CD4-positive, alpha-beta T cell treated with Interleukin-17A for 1 hour (primary cell): ENCODE data around the gene DDX1.
"Not testable (repeated sequence)": the region's sequence is repeated elsewhere in the genome, so short reads cannot be mapped to it uniquely, and the experiment has no call there.

Experiments used
- DNase-seq: peaks from one replicate; pipeline ENCODE4 v3.0.0-alpha.2; 2020

Gene DDX1

DNA sequence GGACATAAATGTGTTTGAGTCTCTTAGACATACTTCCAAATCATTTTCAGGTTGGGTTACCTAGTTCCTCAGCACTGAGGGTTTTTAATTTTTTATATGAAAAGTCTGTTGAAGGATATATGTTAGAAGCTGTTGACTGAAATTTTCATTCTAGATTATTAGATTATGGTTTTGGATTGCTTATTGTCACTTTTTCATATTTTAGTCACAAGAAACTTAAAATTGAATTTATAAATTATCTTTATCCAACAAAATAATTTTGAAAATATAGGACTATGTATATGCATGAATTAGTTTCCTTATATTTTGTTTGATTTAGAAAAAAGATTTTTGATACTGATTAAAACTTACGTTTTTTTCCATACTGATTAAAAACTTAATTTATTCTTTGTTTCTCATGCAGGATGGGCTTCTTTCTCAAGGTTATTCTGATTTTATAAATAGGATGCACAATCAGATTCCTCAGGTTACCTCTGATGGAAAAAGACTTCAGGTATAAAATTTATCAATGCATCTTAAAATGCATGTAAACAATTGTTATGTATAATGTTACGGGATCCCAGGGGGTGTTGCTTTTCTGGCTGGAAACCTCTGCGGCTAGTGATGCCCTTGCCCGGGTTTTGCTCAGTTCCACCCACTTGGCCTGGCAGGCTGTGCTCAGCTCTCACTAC is 26.2 kb downstream of the DDX1 start:
- DNase-seq, result no peak

DNA sequence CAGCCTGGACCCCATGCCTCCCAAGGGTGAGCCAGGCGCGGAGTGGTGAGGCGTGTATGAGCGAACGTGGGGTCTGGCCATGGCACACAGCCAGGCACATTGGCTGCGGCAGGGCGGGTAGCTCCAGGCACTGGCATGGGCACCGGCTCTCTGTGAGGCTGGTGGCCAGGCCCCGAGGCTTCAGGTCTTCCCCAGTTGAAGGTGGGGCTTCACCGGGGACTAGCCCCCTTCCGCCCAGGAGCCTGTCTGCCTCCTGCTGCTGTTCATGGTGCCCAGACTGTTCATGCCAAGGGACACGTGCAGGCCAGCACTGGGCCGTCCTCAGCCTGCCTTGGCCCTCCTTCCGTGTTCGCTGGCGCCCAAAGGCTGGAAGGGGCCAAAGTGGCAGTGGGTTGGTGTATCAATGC is 26.8 kb downstream of the DDX1 start:
- no peak for DNase-seq

DNA sequence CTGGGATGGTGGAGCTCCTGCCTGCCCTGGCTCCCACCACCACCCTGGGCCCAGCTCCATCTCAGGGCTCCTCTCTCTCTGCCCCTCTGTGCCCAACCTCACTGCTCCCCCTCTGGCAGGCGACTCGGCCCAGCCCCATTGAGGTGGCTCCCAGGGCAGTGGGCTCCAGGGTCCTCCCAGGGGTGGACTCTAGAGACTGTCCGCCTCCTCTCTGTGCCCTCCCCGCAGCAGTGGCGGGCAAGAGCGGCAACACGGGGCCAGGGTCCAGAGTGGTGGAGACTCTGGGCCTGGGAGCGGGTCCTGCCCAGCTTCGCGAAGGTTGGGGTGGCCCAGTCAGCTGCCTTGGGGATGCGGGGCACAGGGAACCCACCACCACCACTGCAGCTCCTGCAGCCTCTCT is 27.4 kb downstream of the DDX1 start:
- no peak for DNase-seq

DNA sequence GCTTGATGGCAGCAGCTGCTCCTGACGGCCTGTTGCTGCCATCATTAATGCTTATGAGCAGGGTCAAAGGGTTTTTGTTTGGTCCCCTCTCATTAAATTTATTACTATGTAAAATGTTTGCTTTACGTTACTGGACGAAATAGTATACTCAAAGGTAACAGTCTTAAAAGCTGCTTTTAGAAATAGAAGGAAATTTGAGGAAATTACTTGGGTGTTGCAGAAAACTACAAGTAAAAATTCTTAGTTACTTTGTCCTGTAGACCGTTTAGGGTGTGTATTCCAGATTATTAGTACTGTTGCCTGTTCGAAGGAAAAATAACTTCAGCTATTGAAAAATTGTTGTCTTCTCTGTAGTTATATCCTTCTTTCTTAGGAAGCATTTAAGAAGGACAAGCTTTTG is 27.8 kb downstream of the DDX1 start:
- no peak for DNase-seq

DNA sequence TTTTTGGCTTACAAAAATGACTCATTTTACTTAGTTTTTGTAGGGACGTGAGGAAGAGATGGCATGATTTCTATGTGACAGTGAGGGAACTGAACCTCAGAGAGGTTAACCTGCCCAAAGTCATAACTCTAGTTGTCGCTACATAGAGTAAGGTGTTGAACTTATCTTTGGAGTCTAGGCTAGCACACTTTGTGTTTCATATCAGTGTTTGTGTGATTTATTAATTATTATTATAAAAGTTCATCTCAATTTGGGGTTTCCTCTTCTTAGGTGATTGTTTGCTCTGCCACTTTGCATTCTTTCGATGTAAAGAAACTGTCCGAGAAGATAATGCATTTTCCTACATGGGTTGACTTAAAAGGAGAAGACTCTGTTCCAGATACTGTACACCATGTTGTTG is 28.3 kb downstream of the DDX1 start:
- DNase-seq, result no peak

DNA sequence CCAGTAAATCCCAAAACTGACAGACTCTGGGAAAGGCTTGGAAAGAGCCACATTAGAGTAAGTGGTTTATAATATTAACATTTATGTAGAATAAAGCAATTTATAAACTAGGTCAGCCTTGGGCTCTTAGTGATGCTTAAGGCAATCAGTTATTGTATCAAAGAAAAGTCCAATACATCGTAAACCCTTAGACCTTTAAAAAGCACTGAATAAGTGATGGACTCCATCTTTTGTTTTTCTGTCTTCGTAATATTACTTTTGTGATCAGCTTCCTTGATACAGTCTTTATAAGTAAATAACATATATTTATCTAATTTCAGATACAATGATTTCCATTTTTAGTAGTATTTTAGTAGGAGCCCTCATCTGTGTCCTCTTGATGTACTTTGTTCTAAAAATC is 28.7 kb downstream of the DDX1 start:
- DNase-seq, result no peak

DNA sequence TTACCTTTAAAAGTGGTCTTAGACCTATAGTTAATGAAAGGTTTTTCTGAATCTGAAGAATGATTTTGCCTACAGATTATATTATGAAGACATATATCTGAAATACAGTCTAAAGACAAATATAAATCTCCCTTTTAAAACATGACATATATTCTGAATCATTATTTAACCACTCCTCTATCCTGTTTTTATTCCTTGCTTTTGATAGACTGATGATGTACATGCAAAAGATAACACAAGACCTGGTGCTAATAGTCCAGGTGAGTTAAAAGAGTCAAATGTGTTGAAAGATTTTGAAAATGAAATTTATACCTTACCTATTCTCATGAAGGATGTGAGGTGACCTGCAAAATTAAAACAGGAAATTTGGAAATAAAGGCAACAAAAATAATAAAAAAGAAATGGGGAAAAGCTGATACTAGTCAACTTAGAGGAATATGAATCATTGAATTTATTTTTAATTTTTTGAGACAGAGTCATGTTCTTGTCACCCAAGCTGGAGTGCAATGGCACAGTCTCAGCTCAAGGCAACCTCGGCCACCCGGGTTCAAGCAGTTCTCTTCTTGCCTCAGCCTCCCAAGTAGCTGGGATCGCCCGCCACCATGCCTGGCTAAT is 29.3 kb downstream of the DDX1 start:
- no peak for DNase-seq

DNA sequence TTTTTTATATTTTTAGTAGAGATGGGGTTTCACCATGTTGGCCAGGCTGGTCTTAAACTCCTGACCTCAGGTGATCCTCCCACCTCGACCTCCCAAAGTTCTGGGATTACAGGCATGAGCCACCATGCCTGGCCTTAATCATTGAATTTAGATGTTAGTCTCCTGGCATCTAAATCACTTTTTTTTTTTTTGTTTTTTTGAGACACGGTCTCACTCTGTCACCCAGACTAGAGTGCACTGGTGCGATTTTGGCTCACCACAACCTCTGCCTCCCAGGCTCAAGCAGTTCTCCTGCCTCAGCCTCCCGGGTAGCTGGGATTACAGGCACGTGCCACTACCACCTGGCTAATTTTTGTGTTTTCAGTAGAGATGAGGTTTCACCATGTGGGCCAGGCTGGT is 29.8 kb downstream of the DDX1 start:
- DNase-seq, result not testable (repeated sequence)

DNA sequence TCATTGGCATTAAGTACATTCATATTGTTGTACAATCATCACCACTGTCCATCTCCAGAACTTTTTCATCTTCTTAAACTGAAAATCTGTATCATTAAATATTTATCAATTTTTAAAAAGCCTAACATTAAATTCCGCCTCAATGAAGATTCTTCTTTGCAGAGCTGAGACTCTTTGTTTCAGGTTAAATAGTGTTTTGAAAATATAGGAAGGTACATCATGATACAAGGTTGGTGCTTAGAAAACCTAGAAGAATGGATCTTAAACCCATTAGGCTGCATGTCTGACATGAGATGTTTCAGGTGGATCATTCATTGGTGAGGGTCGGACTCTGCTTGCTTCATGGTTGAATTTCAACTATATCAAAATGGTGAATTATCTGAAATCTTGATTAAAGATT is 30.5 kb downstream of the DDX1 start:
- DNase-seq, result no peak

DNA sequence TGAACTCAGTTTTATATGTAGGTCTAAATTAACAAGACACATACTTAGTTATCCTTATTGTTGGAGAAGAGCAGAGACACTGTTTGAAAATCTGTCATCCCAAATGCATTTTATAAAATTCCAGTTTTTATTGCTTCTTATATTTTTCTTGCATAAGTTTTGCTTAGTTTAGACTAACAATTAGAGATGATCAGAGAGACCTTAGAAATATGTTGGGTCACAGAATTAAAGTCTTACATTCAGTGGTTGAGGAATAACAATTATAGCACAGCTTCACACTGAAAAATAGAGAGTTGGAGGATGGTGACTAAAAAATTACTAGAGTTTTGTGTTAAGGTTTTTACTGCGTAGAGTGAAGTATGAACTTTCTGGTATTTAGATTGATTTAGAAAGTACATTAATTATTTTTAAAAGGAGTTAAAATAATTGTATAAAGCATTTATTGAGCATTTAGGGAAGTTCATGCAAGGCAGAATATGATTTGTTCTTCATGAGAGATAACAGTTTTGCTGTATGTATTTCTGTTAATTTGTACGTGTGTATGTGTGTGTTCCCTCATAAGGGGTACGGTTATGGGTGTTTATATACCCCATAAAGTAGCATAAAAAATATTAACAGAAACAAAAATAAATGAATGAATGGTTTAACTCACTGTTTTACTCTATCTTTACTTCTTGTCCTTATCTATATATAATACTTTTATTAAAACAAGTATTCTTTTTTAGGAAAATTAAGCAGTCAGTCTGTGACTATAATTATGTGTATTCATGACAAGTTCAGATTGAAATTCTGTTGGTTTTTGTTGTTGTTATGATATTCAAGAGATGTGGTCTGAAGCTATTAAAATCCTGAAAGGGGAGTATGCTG is 31.2 kb downstream of the DDX1 start:
- no peak for DNase-seq

DNA sequence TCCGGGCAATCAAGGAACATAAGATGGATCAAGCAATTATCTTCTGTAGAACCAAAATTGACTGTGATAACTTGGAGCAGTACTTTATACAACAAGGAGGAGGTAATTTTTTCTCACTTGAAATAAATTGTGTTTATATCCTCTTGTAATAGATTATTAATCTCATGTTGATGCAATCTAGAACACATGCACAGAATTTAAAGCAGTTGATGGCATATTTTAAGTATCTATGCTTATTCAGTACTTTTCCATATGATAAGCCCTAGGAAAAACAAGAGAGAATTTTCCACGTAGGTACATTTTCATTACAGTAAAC is 31.8 kb downstream of the DDX1 start:
- no peak for DNase-seq

DNA sequence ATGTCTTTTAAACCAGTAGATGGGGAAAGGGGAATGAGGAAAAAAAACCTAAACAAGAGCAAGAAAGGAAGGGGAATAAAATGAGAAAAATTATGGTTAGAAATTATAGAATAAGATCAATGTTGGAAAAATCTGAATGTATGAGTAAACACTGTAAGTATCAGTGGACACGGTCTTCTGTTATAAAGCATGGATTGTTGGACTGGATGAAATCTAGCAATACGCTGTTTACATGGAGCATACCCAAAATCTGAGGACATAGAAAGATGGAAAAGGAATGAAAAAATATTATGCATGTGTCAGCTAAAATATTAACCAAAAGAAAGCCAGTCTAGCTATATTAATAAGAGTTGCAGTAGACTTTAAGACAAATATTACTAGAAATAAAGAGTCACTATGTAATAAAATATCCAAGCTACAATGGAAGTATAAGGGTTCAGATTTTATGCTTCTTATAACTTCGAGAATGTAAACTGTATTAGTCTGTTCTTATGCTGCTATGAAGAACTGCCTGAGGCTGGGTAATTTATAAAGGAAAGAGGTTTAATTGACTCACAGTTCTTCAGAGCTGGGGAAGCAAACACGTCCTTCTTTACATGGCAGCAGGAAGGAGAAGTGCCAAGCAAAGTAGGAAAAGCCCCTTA is 32.4 kb downstream of the DDX1 start:
- no peak for DNase-seq

DNA sequence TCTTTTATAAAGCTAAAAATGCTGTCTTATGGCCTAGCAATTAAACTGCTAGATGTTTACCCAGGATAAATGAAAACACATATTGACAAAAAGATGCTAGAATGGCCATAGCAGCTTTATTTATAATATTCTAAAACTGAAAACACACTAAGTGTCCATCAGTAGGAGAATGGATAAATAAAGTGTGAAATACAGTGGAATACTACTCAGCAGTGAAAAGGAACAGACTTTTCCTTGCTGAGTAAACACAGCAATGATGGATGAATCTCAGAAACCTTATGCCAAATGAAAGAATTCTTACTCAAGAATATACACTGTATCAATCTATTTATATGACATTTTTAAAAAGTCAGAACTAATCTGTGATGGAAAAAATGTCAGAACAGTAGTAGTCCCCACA is 33.2 kb downstream of the DDX1 start:
- no peak for DNase-seq

DNA sequence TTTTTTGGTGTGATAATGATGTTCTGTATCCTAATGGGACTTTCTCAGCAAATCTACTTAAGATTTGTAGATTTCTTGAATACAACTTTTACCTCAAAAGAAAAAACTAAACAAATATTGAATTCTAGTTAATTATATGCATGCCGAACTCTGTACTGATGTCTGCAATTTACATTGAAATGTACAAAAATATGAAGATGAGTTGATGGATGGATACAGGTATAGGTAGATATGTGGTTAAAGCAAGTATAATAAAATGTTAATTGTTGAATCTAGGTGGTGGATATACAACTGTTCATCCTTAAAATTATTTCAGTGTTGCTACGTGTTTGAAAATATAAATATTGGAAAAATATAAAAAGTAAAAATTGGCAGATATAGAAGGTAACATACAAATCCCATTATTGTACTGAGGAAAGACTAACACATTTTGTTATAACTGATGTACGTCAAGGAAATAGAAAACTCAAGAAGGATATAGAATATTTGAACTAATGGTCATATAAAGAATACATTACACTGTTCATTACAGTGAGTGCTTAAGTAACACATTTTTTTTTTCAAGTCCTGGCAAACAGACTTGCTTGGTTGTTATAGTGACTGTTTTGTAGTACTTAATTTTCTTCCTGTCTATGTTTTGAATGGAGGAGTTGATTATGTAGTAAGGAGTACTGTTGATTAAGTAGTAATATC is 33.8 kb downstream of the DDX1 start:
- DNase-seq, result no peak

DNA sequence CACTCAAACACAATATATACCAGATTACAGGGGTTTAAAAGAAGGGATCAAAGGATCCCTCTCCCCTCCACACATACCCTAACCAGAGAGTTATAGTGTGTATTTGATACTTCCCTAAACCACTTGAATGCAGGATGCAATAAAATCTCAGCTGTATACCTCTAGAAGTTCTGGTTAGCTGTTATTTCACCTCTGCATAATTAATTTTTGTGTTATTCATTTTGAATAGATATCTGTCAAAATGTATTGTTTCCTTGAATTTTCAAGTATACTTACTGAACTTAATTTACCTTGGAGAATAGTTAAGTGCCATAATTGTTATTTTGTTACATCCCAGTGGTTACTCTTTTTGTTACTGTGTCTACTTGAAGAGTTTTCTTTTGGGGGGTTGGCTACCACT is 34.5 kb downstream of the DDX1 start:
- DNase-seq, result no peak

DNA sequence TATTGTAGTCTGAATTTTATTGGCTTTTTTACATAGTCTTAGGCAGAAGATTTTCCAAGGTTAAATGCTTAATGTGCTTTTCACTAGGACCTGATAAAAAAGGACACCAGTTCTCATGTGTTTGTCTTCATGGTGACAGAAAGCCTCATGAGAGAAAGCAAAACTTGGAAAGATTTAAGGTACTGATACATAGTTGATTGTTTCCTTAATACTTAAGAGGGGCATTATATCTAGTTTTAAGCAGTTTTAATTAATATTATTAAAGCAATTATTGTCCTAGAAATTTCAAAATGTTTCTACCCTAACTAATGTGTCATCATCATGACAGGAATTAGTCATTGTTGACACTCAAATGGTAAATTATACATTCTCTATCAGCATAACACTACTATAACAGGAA is 35.3 kb downstream of the DDX1 start:
- DNase-seq, result no peak

DNA sequence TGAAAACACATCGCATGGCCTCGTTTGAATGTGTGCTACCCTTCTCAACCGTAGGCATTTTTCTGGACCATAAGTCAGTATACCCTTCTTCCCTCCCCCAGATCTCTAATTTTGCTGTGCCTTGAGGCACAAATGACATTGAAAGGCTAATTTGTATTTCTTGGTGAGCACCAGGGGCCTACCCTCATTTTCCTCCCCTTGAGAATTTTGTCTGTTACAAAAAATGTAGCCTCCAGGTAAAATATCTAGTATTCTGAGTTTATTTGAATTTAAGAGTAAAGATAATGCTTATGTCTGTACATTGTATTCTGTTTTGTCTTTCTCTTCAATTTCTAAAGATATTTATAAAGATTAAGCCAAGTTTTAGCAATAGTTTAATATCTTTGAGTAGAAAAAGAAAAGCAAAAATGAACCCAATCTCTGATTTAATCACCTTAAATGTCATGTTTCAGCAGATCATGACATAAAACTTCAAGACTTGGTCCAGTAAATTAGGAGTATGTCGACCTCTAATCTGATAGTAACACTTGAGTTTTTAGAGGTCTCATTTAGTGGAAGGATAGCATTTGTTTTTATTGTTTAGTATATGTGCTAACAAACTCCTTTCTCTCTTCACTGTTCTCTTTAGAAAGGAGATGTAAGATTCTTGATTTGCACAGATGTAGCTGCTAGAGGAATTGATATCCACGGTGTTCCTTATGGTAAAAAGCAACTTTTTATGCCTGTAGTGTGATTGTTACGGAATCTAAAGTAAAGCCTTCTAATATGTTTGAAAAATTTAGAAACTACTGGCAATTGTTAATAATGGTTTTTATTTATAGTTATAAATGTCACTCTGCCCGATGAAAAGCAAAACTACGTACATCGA is 36.4 kb downstream of the DDX1 start:
- DNase-seq, result no peak

DNA sequence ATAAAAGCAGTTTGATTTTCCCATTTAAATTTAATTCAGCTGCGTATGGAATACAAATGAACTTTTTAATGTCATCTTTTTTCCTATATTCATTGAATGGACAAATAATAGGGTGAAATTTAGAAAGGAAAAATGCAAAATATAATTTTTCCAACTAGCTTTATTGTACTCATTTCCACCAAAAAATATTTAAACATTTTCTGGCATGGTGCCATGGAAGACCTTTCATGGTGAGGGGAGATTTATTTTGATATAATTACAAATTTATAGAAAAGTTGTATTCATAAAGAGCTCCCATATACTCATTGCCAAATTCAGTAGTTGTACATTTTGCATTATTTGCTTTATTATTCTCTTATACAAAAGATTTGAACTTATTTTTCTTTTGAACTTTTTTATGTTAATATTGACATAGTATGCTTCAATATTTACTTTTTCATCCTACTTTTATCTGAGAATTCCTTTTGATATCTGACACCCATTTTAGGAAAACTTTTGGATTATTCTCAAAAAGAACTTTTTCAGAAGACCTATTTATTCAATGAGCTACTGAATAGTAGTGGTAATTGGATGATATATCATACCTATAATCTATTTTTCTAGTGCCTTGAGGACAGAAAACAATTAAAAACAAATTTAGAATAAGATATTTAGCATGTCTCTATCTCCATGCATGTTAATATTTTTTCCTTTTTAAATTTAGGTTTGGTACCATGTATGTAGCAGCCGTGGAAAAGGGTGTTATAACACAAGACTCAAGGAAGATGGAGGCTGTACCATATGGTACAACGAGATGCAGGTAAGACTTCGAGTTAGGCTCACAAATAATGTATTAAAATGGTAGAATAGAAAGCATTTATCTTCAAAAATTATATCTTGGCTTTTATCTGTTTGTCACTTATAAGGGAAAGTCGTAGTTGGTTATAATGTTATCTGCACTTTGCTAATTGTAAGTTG is 37.5 kb downstream of the DDX1 start:
- DNase-seq, result no peak

DNA sequence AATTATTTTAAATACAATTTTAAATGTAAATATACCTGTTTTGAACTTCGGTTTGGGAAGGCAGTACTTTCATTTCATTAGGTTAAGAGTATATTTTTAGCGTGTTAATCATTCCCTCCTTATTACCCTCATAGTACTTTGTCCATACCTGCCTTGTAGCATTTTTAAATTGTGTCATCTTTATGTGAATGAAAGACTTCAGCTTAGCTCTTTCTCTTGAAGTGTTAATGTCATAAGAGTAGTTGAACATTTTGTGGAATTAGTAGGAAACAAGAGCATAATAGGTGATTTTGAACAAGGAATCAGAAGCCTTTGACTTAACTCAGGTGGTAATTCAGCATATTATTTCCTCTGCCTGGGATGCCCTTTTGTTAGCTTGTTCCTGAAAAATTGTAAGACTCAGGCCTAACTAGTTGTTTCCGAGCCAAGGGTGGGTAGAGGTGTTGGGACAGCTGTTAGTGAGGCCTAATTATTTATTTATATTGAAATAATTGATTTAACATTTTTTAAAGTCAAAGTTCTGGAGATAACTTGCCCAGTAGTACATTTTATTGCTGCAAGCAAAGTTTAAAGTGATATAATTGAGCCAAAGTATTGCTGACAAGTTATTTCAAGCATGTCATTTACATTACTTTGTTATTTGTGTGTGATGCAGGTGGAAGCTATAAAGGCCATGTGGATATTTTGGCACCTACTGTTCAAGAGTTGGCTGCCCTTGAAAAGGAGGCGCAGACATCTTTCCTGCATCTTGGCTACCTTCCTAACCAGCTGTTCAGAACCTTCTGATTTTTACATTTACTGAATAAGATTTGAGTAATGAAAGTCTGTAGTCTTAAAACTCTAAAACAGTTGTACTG is 38.7 kb downstream of the DDX1 start:
- DNase-seq, result no peak
